Body of pancreas (tissue), 4 donors: Measurements from ENCODE around the gene CPXM1.

ENCODE experiments used
- CTCF ChIP-seq, 7 experiments: fragments of 450-650 bp in 4 of 7; fragments of 200-600 bp in 3 of 7; sonication (generic) in 3 of 7; IDR thresholded peaks; one replicate each; pipeline ENCODE4 v1.5.1; 2016 to 2019; ENCODE audit warnings: antibody characterized with exemption in 7 of 7
- POLR2A ChIP-seq, 3 donors: fragments of 450-650 bp; IDR thresholded peaks; one replicate each; pipeline ENCODE4 v1.6.1; 2016; ENCODE audit warnings: antibody characterized with exemption in 3 of 3, mild to moderate bottlenecking in 2 of 3

DNA sequence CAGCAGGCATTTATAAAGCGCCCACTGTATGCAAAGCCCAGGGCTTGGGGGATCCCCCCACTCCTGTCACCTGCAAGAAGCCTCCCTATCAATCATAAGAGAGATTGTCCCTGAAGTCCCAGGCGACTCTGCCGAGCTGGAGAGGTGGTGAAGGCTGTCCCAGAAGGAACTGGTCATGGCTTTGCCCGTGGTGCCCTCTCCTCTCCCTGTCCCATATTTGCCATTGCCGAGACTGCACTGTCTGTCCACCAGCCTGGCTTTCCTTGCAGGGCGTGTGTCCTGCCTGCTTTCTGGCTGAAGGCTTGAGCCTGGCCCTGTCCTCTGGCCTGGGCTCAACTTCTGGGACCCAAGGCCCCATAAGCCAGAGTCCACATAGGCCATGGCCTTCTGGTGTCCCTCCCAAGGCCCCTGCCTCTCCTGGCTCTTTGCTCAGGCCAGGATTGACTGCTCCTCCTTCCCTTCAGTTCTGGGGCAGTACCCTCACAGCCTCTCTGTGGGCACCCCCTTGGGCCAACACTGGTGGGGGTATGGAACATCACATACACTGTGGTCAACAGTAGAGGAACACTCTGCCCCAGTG lies 46.9 kb downstream of the CPXM1 start:
- TF ChIP-seq POLR2A (IDR thresholded peaks at IDR 0.05) = no peak
- TF ChIP-seq CTCF (IDR thresholded peaks at IDR 0.05) = no peak
